Peyer's patch (tissue), 4 donors: ENCODE data around the gene SFXN2.

Experiments
- POLR2A ChIP-seq, 2 donors: fragments of 450-650 bp; IDR thresholded peaks; one replicate each; pipeline ENCODE4 v1.5.1; 2017; ENCODE audit warnings: antibody characterized with exemption in 2 of 2, mild to moderate bottlenecking in 2 of 2, moderate library complexity in 2 of 2
- TF ChIP-seq, protein P1 (sequence below), 6 experiments: fragments of 450-650 bp in 4 of 6; fragments of 200-600 bp in 2 of 6; sonication (generic) in 1 of 6; IDR thresholded peaks; one replicate each; pipeline ENCODE4 v1.5.1; 2017 to 2019; ENCODE audit warnings: antibody characterized with exemption in 6 of 6, mild to moderate bottlenecking in 3 of 6, moderate library complexity in 1 of 6

DNA sequence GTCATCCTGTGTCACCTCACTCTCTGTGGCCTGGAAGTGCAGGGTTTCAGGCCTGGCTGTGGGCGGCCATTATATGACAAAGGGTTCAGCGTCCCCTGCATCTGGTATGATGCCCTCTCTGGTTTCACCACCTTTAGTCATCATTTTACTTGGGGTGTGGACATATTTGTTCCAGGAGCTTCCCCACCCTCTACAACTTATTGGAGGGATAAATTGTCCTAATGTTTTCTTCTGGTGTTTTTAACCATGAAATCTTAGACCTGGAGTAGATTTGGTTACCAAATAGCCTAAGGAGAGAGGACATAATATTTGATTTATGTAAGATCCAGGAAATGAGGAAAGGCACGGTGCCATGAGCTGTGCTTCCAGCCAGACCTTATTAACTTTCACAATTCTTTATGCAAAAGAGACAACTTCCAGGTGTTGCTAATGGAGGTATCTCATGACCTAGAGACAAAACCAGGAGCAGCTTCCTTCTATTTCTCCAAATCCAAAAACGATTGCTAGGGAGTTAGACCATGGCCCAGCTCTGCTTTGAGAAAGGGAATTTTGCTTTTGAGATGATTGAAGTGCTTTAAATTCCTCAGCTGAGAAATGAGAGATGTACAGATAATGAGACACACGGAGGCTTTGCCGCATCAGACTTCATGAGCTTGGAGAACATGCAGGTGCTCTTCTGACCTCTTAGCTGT lies 50.2 kb downstream of the SFXN2 start:
- TF ChIP-seq, protein P1, sequence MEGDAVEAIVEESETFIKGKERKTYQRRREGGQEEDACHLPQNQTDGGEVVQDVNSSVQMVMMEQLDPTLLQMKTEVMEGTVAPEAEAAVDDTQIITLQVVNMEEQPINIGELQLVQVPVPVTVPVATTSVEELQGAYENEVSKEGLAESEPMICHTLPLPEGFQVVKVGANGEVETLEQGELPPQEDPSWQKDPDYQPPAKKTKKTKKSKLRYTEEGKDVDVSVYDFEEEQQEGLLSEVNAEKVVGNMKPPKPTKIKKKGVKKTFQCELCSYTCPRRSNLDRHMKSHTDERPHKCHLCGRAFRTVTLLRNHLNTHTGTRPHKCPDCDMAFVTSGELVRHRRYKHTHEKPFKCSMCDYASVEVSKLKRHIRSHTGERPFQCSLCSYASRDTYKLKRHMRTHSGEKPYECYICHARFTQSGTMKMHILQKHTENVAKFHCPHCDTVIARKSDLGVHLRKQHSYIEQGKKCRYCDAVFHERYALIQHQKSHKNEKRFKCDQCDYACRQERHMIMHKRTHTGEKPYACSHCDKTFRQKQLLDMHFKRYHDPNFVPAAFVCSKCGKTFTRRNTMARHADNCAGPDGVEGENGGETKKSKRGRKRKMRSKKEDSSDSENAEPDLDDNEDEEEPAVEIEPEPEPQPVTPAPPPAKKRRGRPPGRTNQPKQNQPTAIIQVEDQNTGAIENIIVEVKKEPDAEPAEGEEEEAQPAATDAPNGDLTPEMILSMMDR (IDR thresholded peaks at IDR 0.05): no peak
- TF ChIP-seq POLR2A (IDR thresholded peaks at IDR 0.05): no peak
